DND-41 (cell line): ENCODE data around the gene MYO1B.

Experiments used
- ATAC-seq: fragments of 200-7000 bp; cut with Tn5 transposase; 3 replicates; pipeline ENCODE4 v1.9.1; 2021; ENCODE audit warnings: low read depth; ENCODE audit not compliant: insufficient read depth
- DNase-seq: peaks from one replicate; pipeline ENCODE4 v3.0.0-alpha.2; 2020
- H2AFZ ChIP-seq: 2 replicates; pipeline ENCODE4 v1.6.0; 2012; ENCODE audit warnings: low read depth, low read length
- H3K27ac ChIP-seq: 2 replicates; pipeline ENCODE4 v1.5.1; 2012; ENCODE audit warnings: low read length, inconsistent platforms
- H3K27me3 ChIP-seq: fragments of 200-600 bp; sonication (generic); 2 replicates; pipeline ENCODE4 v1.6.0; 2012; ENCODE audit warnings: low read length, mild to moderate bottlenecking, inconsistent platforms; ENCODE audit not compliant: insufficient read depth, poor library complexity
- H3K36me3 ChIP-seq: 2 replicates; pipeline ENCODE4 v1.5.1; 2012; ENCODE audit warnings: low read length, inconsistent platforms; ENCODE audit not compliant: insufficient read depth
- H3K4me1 ChIP-seq: 2 replicates; pipeline ENCODE4 v1.5.1; 2012; ENCODE audit warnings: mild to moderate bottlenecking, low read length; ENCODE audit not compliant: insufficient read depth
- H3K4me2 ChIP-seq: 2 replicates; pipeline ENCODE4 v1.6.0; 2012; ENCODE audit warnings: mild to moderate bottlenecking, moderate library complexity, low read length, inconsistent platforms; ENCODE audit not compliant: insufficient read depth
- H3K4me3 ChIP-seq, 2 experiments: fragments of 200-600 bp in 1 of 2; shearing (Covaris generic) in 1 of 2; 2 replicates each; pipeline ENCODE4 v1.5.1; 2012 to 2016; ENCODE audit warnings: inconsistent platforms in 2 of 2, low read length in 2 of 2, mild to moderate bottlenecking in 2 of 2, low read depth in 1 of 2, moderate library complexity in 1 of 2
- H3K79me2 ChIP-seq: 2 replicates; pipeline ENCODE4 v1.6.0; 2012; ENCODE audit warnings: low read length, inconsistent platforms; ENCODE audit not compliant: insufficient read depth
- H3K9ac ChIP-seq: 2 replicates; pipeline ENCODE4 v1.6.0; 2012; ENCODE audit warnings: low read depth, mild to moderate bottlenecking, inconsistent platforms, low read length, moderate library complexity
- H3K9me3 ChIP-seq: 2 replicates; pipeline ENCODE4 v1.5.1; 2012; ENCODE audit warnings: low read length, moderate library complexity, mild to moderate bottlenecking, inconsistent platforms; ENCODE audit not compliant: insufficient read depth, severe bottlenecking
- H4K20me1 ChIP-seq: 2 replicates; pipeline ENCODE4 v1.6.0; 2012; ENCODE audit warnings: low read length; ENCODE audit not compliant: insufficient read depth
- EZH2 ChIP-seq: IDR thresholded peaks from 3 replicates; pipeline ENCODE4 v1.6.1; 2012; ENCODE audit warnings: borderline replicate concordance, low read depth, mild to moderate bottlenecking, moderate library complexity, low read length, inconsistent platforms; ENCODE audit not compliant: severe bottlenecking
- TF ChIP-seq, protein P1 (sequence below): IDR thresholded peaks from 2 replicates; pipeline ENCODE4 v1.5.1; 2012; ENCODE audit warnings: borderline replicate concordance, low read length, moderate library complexity, mild to moderate bottlenecking; ENCODE audit not compliant: poor library complexity, severe bottlenecking; ENCODE audit errors: extremely low read depth

MYO1B gene

GRCh38 chr2:191257934-191258333 lies 12.7 kb downstream of the MYO1B start:
- no peaks in the 10 kb centered on the region for H3K27me3 ChIP-seq
- no peaks in the 10 kb centered on the region for H3K4me1 ChIP-seq
- 0 out of 2 replicates have a peak, but pooled peaks cover 2% of the 10 kb centered on the region for H3K79me2 ChIP-seq
- no peaks in the 10 kb centered on the region for H3K36me3 ChIP-seq
- no peak overlapping the region for H3K9ac ChIP-seq
- H4K20me1 ChIP-seq, result no peaks in the 10 kb centered on the region
- H3K4me3 ChIP-seq, result no peak overlapping the region
- H3K4me2 ChIP-seq, result no peak overlapping the region
- DNase-seq, result no peak
- no peak overlapping the region for H3K27ac ChIP-seq
- ATAC-seq, result no peak
- TF ChIP-seq, protein P1, sequence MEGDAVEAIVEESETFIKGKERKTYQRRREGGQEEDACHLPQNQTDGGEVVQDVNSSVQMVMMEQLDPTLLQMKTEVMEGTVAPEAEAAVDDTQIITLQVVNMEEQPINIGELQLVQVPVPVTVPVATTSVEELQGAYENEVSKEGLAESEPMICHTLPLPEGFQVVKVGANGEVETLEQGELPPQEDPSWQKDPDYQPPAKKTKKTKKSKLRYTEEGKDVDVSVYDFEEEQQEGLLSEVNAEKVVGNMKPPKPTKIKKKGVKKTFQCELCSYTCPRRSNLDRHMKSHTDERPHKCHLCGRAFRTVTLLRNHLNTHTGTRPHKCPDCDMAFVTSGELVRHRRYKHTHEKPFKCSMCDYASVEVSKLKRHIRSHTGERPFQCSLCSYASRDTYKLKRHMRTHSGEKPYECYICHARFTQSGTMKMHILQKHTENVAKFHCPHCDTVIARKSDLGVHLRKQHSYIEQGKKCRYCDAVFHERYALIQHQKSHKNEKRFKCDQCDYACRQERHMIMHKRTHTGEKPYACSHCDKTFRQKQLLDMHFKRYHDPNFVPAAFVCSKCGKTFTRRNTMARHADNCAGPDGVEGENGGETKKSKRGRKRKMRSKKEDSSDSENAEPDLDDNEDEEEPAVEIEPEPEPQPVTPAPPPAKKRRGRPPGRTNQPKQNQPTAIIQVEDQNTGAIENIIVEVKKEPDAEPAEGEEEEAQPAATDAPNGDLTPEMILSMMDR, result no peak
- TF ChIP-seq EZH2, result no peak
- H2AFZ ChIP-seq, result no peak overlapping the region
- H3K9me3 ChIP-seq, result no peaks in the 10 kb centered on the region

DNA sequence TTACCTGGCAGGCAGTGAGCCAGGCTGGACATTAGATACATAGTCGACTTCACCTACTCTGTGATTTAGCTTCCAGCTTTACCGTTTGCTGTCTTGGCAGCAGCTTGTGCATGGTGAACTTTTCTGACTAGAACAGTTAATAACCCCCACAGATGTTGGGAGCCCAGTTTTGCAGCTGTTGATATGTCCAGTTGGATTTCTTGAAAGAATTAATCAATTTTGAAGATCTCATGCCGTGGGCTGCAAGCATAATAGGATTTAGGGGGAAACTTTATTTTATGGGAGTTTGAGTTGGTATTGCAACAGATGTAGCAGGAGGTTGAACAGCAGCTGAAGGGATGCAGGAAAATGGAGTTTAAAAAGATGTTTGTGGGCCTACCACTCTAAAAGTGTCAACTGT lies 13.8 kb downstream of the MYO1B start:
- ATAC-seq, result no peak

DNA sequence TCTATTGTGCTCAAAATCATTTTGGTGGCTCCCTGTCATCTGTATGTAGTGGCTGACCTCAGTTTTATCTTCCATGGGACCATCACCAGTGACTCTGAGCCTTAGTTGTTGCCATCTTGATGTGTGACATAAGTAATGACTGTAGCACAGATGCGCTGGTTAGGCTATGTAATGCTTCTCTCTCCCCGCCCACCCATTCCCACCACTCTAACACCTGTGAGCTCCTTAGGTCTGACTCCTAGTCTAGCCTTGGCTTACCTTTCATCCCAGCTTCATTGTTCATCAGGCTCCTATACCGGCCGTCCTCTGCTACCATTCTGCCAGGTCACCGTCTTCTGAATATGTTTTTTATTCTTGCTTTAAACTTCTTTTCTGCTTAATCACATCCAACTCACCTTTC lies 17.2 kb downstream of the MYO1B start:
- H3K9me3 ChIP-seq, result no peaks in the 10 kb centered on the region
- no peaks in the 10 kb centered on the region for H3K27me3 ChIP-seq
- H3K4me3 ChIP-seq, result no peak overlapping the region
- H3K9ac ChIP-seq, result no peak overlapping the region
- ATAC-seq, result no peak
- TF ChIP-seq EZH2, result no peak
- TF ChIP-seq, protein P1, result no peak
- H3K4me1 ChIP-seq, result no peaks in the 10 kb centered on the region
- H4K20me1 ChIP-seq, result no peaks in the 10 kb centered on the region
- no peak overlapping the region for H2AFZ ChIP-seq
- H3K79me2 ChIP-seq, result no peaks in the 10 kb centered on the region
- no peak overlapping the region for H3K27ac ChIP-seq
- H3K36me3 ChIP-seq, result no peaks in the 10 kb centered on the region
- H3K4me2 ChIP-seq, result no peak overlapping the region
- DNase-seq, result no peak

More for the DNA sequence above, 13.8 kb downstream of the MYO1B start:
- TF ChIP-seq, protein P1, result no peak
- no peak for TF ChIP-seq EZH2
- no peak overlapping the region for H3K9ac ChIP-seq
- no peaks in the 10 kb centered on the region for H3K36me3 ChIP-seq
- no peak overlapping the region for H3K4me2 ChIP-seq
- H3K4me3 ChIP-seq, result no peak overlapping the region
- no peak overlapping the region for H2AFZ ChIP-seq
- H3K79me2 ChIP-seq, result 0 out of 2 replicates have a peak, but pooled peaks cover 2% of the 10 kb centered on the region
- no peaks in the 10 kb centered on the region for H3K4me1 ChIP-seq
- no peaks in the 10 kb centered on the region for H3K9me3 ChIP-seq
- DNase-seq, result no peak
- H3K27me3 ChIP-seq, result no peaks in the 10 kb centered on the region
- no peak overlapping the region for H3K27ac ChIP-seq
- H4K20me1 ChIP-seq, result no peaks in the 10 kb centered on the region

DNA sequence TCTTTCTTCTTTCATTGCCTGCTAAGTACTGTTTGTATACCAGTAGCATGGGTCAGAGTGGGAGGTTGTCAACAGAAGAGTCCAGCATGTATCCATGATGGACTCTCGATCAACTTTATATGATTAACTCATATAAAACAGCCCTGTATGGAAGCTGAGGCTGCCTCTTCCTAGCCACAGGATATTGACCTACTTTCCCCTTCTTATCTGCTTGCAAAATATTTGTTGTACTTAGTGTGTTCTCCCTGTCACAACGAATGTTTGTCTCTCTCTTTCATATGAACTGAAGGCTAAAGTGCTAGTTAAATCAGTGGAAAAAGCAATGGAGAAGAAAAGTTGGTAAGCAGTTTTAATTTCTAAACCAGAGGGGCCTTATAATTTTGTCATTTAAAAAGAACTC lies 17.8 kb downstream of the MYO1B start:
- Histone ChIP-seq H2AFZ (no peak overlapping the region), H4K20me1 (no peaks in the 10 kb centered on the region), H3K36me3 (no peaks in the 10 kb centered on the region), H3K27ac (no peak overlapping the region), H3K27me3 (no peaks in the 10 kb centered on the region), H3K4me3 (no peak overlapping the region), H3K4me2 (no peak overlapping the region), H3K9me3 (no peaks in the 10 kb centered on the region), H3K9ac (no peak overlapping the region), H3K4me1 (no peaks in the 10 kb centered on the region), H3K79me2 (no peaks in the 10 kb centered on the region)
- DNase-seq (no peak), ATAC-seq (no peak)
- TF ChIP-seq, protein P1, result no peak
- TF ChIP-seq EZH2, result no peak
